Measurements from ENCODE around the gene RFC4. TPM values are rescaled to one million over a fixed set of nuclear protein-coding genes. Genes with fewer than 3 reads are reported as not detected.

Gene RFC4
- total and polyA plus RNA-seq, 9 of the 15 experiments (the other 6 are each of a cell fraction or from before 2014, with no cell fraction given), result 105 to 227 (median 180) TPM

GRCh38 chr3:186783058-186783730 is 23.1 kb downstream of the RFC4 start, which contains the start of gene EIF4A2 (continued):
- TF ChIP-seq CEBPZ (IDR thresholded peaks at IDR 0.05; ENCODE audit: borderline replicate concordance, low read depth, low read length) (peak; percentile 2; the same call in 1 of the 2 replicates), SIN3B (IDR thresholded peaks at IDR 0.05; ENCODE audit: low read depth) (no peak; the same call in 1 of the 2 replicates), ZNF778 (CRISPR knock-in tag; IDR thresholded peaks at IDR 0.05) (no peak), ZNF197 (CRISPR knock-in tag; IDR thresholded peaks at IDR 0.05; ENCODE audit: low read depth) (no peak), MYNN (IDR thresholded peaks at IDR 0.05) (peak; percentile 43; the same call in 1 of the 2 replicates), MYNN (CRISPR knock-in tag; IDR thresholded peaks at IDR 0.05) (no peak), RUNX1 (IDR thresholded peaks at IDR 0.05; ENCODE audit: low read depth) (0 out of 2 replicates have a peak, but pooled peaks have one; percentile 49), ZNF431 (CRISPR knock-in tag; IDR thresholded peaks at IDR 0.05) (no peak), POLR2G (IDR thresholded peaks at IDR 0.05; ENCODE audit: low read depth, low read length) (peak; percentile 93), ZNF146 (CRISPR knock-in tag; IDR thresholded peaks at IDR 0.05; ENCODE audit: unreplicated experiment) (no peak), NKRF (IDR thresholded peaks at IDR 0.05; ENCODE audit: borderline replicate concordance) (peak; percentile 73; the same call in 1 of the 2 replicates), ZNF511 (CRISPR knock-in tag; IDR thresholded peaks at IDR 0.05) (no peak; the same call in 1 of the 2 replicates), TAF9B (IDR thresholded peaks at IDR 0.05; ENCODE audit: partially characterized antibody) (peak; percentile 99), SPI1 (IDR thresholded peaks at IDR 0.05; ENCODE audit: borderline replicate concordance, low read depth, low read length) (no peak), ZNF75A (CRISPR knock-in tag; IDR thresholded peaks at IDR 0.05) (no peak), STAT5B (CRISPR knock-in tag; IDR thresholded peaks at IDR 0.05) (no peak), DMBX1 (CRISPR knock-in tag; IDR thresholded peaks at IDR 0.05; ENCODE audit: borderline replicate concordance) (peak; percentile 27; the same call in 1 of the 2 replicates), ZBTB8A (IDR thresholded peaks at IDR 0.05; ENCODE audit: partially characterized antibody) (no peak), THRAP3 (IDR thresholded peaks at IDR 0.05; ENCODE audit: borderline replicate concordance) (peak; percentile 86; the same call in 1 of the 2 replicates), BACH1 (tag; IDR thresholded peaks at IDR 0.05) (peak; percentile 19; the same call in 1 of the 2 replicates), CTBP1 (IDR thresholded peaks at IDR 0.05; ENCODE audit: borderline replicate concordance) (peak; percentile 65; the same call in 1 of the 2 replicates), HBP1 (CRISPR knock-in tag; IDR thresholded peaks at IDR 0.05) (no peak)

Measured in K562 (cell line).